Breast epithelium (tissue), 4 donors: Measurements from ENCODE around the gene TBX6. TPM values are rescaled to one million over a fixed set of nuclear protein-coding genes. Genes with fewer than 3 reads are reported as not detected.
A peak's percentile ranks its signal among the peaks of the same experiment; 100 is the strongest.

ENCODE experiments used
- DNase-seq, 2 donors: peaks; one replicate each; pipeline ENCODE4 v3.0.0-alpha.2; 2019; ENCODE audit warnings: low spot score in 2 of 2
- H3K27ac ChIP-seq, 2 donors: fragments of 200-600 bp; sonication (generic) in 1 of 2; one replicate each; pipeline ENCODE4 v1.5.1; 2016 to 2019; ENCODE audit warnings: mild to moderate bottlenecking in 1 of 2
- H3K27me3 ChIP-seq, 2 donors: fragments of 200-600 bp; sonication (generic) in 1 of 2; one replicate each; pipeline versions ENCODE4 v1.5.1 to v1.6.0; 2017 to 2019; ENCODE audit warnings: control low read depth in 1 of 2, mild to moderate bottlenecking in 1 of 2
- H3K36me3 ChIP-seq: fragments of 200-600 bp; one replicate; pipeline ENCODE4 v1.5.1; 2019
- H3K4me1 ChIP-seq, 2 donors: fragments of 200-600 bp; sonication (generic); one replicate each; pipeline ENCODE4 v1.5.1; 2016 to 2019; ENCODE audit warnings: control low read depth in 1 of 2
- H3K4me3 ChIP-seq, 3 donors: fragments of 200-600 bp; sonication (generic); 1 replicate in 2 of 3; 2 replicates in 1 of 3; pipeline ENCODE4 v1.5.1; 2016 to 2019; ENCODE audit warnings: mild to moderate bottlenecking in 3 of 3, moderate library complexity in 2 of 3
- H3K9me3 ChIP-seq, 2 donors: fragments of 200-600 bp; sonication (generic) in 1 of 2; one replicate each; pipeline ENCODE4 v1.5.1; 2016 to 2019; ENCODE audit warnings: control low read depth in 1 of 2
- CTCF ChIP-seq, 3 donors: fragments of 450-650 bp; IDR thresholded peaks; one replicate each; pipeline ENCODE4 v1.5.1; 2016 to 2017; ENCODE audit warnings: antibody characterized with exemption in 3 of 3, mild to moderate bottlenecking in 3 of 3, moderate library complexity in 3 of 3
- POLR2A ChIP-seq: fragments of 450-650 bp; IDR thresholded peaks from one replicate; pipeline ENCODE4 v1.6.1; 2016; ENCODE audit warnings: antibody characterized with exemption, mild to moderate bottlenecking, moderate library complexity
- POLR2AphosphoS5 ChIP-seq, 3 donors: sonication (generic); formaldehyde crosslinking; IDR thresholded peaks; one replicate each; pipeline ENCODE4 v1.6.1; 2017; ENCODE audit warnings: antibody characterized with exemption in 3 of 3
- intact Hi-C: fragments of 100-400 bp; cut with DNase I; formaldehyde crosslinking; loops from one replicate; pipeline ENCODE4 v1.15.1; 2023; ENCODE audit warnings: low total_unique reads
- total RNA-seq, 3 donors: library from RNA; depleted of rRNA; stranded (reverse); fragments of >200 nt; gene quantifications; one replicate each; pipeline ENCODE4 v1.1.0, GENCODE V29; 2016

TBX6 gene
- total RNA-seq, 3 donors from 2014 or later: 0.73 to 0.98 (median 0.80) TPM

- Histone ChIP-seq H3K4me3 (peak overlapping the region; percentile 76 to 96 (median 87)), H3K4me1 (peaks cover 0 to 17% of the 10 kb centered on the region in 2 donors), H3K9me3 (no peaks in the 10 kb centered on the region), H3K27me3 (no peaks in the 10 kb centered on the region), H3K36me3 (peaks cover 7% of the 10 kb centered on the region), H3K27ac (peak overlapping the region; percentile 94 to 95)
- intact Hi-C loops: no loop called here
- DNase-seq: no peak
- TF ChIP-seq CTCF (IDR thresholded peaks at IDR 0.05) (no peak), POLR2A (no peak), POLR2AphosphoS5 (IDR thresholded peaks at IDR 0.05) (no peak)
Observed at GRCh38 chr16:30076276-30076791, 15.4 kb downstream of the TBX6 start.

- peaks cover under 1% of the 10 kb centered on the region for H3K36me3 ChIP-seq
- DNase-seq: peak; percentile 80 to 89
Observed at GRCh38 chr16:30075503-30076275, 16.0 kb downstream of the TBX6 start, which contains the start of gene PPP4C. PPP4C (plus strand) TSS chr16:30075994; CDS start chr16:30076378, 384 bp downstream.

GRCh38 chr16:30070490-30070889 lies 21.2 kb downstream of the TBX6 start:
- H3K27ac ChIP-seq: peak overlapping the region; percentile 54 to 77
- H3K4me3 ChIP-seq: peak overlapping the region in 1 of 3 donors; percentile 23
- no peaks in the 10 kb centered on the region for H3K9me3 ChIP-seq
- peaks cover 3 to 9% of the 10 kb centered on the region in 2 donors for H3K4me1 ChIP-seq
- no peaks in the 10 kb centered on the region for H3K27me3 ChIP-seq
- no peak for DNase-seq
- H3K36me3 ChIP-seq: peaks cover 13% of the 10 kb centered on the region
- TF ChIP-seq POLR2A (no peak), POLR2AphosphoS5 (IDR thresholded peaks at IDR 0.05) (no peak), CTCF (IDR thresholded peaks at IDR 0.05) (no peak)
- intact Hi-C loops: no loop called here

More at GRCh38 chr16:30075503-30076275, 16.0 kb downstream of the TBX6 start, which contains the start of gene PPP4C:
- Histone ChIP-seq H3K27me3 (no peaks in the 10 kb centered on the region), H3K9me3 (no peaks in the 10 kb centered on the region), H3K4me3 (peak within 1 kb of the TSS; percentile 76 to 96 (median 87)), H3K4me1 (peaks cover 0 to 17% of the 10 kb centered on the region in 2 donors), H3K27ac (peak within 1 kb of the TSS; percentile 94 to 95)
- no peak for TF ChIP-seq CTCF (IDR thresholded peaks at IDR 0.05)
- TF ChIP-seq POLR2A: peak; percentile 82
- peak; percentile 69 to 91 (median 87) for TF ChIP-seq POLR2AphosphoS5 (IDR thresholded peaks at IDR 0.05)
- intact Hi-C loops: no loop called here

- H3K27me3 ChIP-seq: no peaks in the 10 kb centered on the region
- peaks cover 3 to 9% of the 10 kb centered on the region in 2 donors for H3K4me1 ChIP-seq
- DNase-seq: no peak
- no peaks in the 10 kb centered on the region for H3K9me3 ChIP-seq
- peak overlapping the region in 1 of 3 donors; percentile 23 for H3K4me3 ChIP-seq
- H3K27ac ChIP-seq: peak overlapping the region; percentile 54 to 77
- peaks cover 13% of the 10 kb centered on the region for H3K36me3 ChIP-seq
- TF ChIP-seq CTCF (IDR thresholded peaks at IDR 0.05) (no peak), POLR2AphosphoS5 (IDR thresholded peaks at IDR 0.05) (no peak), POLR2A (no peak)
- intact Hi-C loops: no loop called here
Observed at GRCh38 chr16:30069611-30070462, 21.9 kb downstream of the TBX6 start.
